ENCODE measurements around the gene VPS37D. TPM values are rescaled to one million over a fixed set of nuclear protein-coding genes. Genes with fewer than 3 reads are reported as not detected.

Gene VPS37D
- total and polyA plus RNA-seq, 10 of the 15 experiments (the other 5 are each of a cell fraction or from before 2014, with no cell fraction given) = 0.10 to 0.45 (median 0.16) TPM; not detected in 6

DNA sequence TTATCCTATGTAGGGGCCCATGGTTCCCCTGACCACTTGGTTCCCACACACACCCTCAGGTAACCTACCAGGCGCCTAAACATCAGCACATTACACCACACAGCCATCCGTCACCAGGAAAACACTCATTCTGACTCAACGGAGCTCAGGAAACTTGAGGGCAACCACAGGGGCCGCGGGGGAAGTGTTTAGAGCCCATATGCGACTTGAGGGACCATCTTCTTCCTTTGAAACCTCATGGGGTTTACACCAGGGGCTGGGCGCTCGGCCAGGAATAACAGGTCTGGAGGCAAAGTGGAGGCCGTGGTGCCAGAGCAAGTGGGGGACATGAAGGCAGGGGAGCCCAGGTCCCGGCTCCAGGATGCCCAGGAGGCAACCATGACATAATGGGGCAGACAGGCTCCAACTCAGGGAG is 50.4 kb downstream of the VPS37D start (continued):
- TF ChIP-seq ZBED1 (IDR thresholded peaks at IDR 0.05; ENCODE audit: borderline replicate concordance) (no peak; the same call in 1 of the 2 replicates), TARDBP (IDR thresholded peaks at IDR 0.05; ENCODE audit: borderline replicate concordance) (no peak), IRF4 (IDR thresholded peaks at IDR 0.05; ENCODE audit: low read depth, low read length) (no peak), KLF5 (IDR thresholded peaks at IDR 0.05; ENCODE audit: partially characterized antibody) (no peak), CBFB (IDR thresholded peaks at IDR 0.05; ENCODE audit: low read depth) (no peak), ETV6 (conservative IDR thresholded peaks at IDR 0.05 in 1 of 2, IDR thresholded peaks at IDR 0.05 in 1 of 2; ENCODE audit: borderline replicate concordance in 1 of 2, low read depth in 1 of 2) (0 out of 4 replicates have a peak, but pooled peaks of 1 of the 2 experiments have one; percentile 16), IKZF2 (IDR thresholded peaks at IDR 0.05) (peak; percentile 48 to 49), SUPT20H (IDR thresholded peaks at IDR 0.05; ENCODE audit: borderline replicate concordance, control insufficient read depth, low read depth, low read length) (no peak), MXI1 (IDR thresholded peaks at IDR 0.05; ENCODE audit: low read depth, low read length) (no peak), RELA (IDR thresholded peaks at IDR 0.05; ENCODE audit: borderline replicate concordance, partially characterized antibody) (no peak), RFX5 (IDR thresholded peaks at IDR 0.05; ENCODE audit: low read depth, low read length) (no peak), EP300 (IDR thresholded peaks at IDR 0.05; ENCODE audit: borderline replicate concordance in 1 of 2, control insufficient read depth in 1 of 2, low read depth in 2 of 2, low read length in 2 of 2) (no peak), CEBPB (IDR thresholded peaks at IDR 0.05; ENCODE audit: borderline replicate concordance in 1 of 2, low read depth in 2 of 2, low read length in 2 of 2) (no peak), MYC (IDR thresholded peaks at IDR 0.05; ENCODE audit: insufficient read depth, insufficient read length, insufficient replicate concordance, low read length, severe bottlenecking) (no peak)
- TF ChIP-seq, protein P1, sequence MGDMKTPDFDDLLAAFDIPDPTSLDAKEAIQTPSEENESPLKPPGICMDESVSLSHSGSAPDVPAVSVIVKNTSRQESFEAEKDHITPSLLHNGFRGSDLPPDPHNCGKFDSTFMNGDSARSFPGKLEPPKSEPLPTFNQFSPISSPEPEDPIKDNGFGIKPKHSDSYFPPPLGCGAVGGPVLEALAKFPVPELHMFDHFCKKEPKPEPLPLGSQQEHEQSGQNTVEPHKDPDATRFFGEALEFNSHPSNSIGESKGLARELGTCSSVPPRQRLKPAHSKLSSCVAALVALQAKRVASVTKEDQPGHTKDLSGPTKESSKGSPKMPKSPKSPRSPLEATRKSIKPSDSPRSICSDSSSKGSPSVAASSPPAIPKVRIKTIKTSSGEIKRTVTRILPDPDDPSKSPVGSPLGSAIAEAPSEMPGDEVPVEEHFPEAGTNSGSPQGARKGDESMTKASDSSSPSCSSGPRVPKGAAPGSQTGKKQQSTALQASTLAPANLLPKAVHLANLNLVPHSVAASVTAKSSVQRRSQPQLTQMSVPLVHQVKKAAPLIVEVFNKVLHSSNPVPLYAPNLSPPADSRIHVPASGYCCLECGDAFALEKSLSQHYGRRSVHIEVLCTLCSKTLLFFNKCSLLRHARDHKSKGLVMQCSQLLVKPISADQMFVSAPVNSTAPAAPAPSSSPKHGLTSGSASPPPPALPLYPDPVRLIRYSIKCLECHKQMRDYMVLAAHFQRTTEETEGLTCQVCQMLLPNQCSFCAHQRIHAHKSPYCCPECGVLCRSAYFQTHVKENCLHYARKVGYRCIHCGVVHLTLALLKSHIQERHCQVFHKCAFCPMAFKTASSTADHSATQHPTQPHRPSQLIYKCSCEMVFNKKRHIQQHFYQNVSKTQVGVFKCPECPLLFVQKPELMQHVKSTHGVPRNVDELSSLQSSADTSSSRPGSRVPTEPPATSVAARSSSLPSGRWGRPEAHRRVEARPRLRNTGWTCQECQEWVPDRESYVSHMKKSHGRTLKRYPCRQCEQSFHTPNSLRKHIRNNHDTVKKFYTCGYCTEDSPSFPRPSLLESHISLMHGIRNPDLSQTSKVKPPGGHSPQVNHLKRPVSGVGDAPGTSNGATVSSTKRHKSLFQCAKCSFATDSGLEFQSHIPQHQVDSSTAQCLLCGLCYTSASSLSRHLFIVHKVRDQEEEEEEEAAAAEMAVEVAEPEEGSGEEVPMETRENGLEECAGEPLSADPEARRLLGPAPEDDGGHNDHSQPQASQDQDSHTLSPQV (IDR thresholded peaks at IDR 0.05) = no peak
- TF ChIP-seq, protein P2, sequence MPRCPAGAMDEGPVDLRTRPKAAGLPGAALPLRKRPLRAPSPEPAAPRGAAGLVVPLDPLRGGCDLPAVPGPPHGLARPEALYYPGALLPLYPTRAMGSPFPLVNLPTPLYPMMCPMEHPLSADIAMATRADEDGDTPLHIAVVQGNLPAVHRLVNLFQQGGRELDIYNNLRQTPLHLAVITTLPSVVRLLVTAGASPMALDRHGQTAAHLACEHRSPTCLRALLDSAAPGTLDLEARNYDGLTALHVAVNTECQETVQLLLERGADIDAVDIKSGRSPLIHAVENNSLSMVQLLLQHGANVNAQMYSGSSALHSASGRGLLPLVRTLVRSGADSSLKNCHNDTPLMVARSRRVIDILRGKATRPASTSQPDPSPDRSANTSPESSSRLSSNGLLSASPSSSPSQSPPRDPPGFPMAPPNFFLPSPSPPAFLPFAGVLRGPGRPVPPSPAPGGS (IDR thresholded peaks at IDR 0.05; ENCODE audit: borderline replicate concordance, insufficient read depth, low read depth, low read length, poor library complexity, severe bottlenecking) = peak; percentile 48
- TF ChIP-seq, protein P3, sequence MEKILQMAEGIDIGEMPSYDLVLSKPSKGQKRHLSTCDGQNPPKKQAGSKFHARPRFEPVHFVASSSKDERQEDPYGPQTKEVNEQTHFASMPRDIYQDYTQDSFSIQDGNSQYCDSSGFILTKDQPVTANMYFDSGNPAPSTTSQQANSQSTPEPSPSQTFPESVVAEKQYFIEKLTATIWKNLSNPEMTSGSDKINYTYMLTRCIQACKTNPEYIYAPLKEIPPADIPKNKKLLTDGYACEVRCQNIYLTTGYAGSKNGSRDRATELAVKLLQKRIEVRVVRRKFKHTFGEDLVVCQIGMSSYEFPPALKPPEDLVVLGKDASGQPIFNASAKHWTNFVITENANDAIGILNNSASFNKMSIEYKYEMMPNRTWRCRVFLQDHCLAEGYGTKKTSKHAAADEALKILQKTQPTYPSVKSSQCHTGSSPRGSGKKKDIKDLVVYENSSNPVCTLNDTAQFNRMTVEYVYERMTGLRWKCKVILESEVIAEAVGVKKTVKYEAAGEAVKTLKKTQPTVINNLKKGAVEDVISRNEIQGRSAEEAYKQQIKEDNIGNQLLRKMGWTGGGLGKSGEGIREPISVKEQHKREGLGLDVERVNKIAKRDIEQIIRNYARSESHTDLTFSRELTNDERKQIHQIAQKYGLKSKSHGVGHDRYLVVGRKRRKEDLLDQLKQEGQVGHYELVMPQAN (conservative IDR thresholded peaks at IDR 0.05) = no peak
- TF ChIP-seq, protein P4, sequence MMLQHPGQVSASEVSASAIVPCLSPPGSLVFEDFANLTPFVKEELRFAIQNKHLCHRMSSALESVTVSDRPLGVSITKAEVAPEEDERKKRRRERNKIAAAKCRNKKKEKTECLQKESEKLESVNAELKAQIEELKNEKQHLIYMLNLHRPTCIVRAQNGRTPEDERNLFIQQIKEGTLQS (IDR thresholded peaks at IDR 0.05; ENCODE audit: borderline replicate concordance, extremely low read depth, low read depth, low read length) = no peak
- TF ChIP-seq, protein P5, sequence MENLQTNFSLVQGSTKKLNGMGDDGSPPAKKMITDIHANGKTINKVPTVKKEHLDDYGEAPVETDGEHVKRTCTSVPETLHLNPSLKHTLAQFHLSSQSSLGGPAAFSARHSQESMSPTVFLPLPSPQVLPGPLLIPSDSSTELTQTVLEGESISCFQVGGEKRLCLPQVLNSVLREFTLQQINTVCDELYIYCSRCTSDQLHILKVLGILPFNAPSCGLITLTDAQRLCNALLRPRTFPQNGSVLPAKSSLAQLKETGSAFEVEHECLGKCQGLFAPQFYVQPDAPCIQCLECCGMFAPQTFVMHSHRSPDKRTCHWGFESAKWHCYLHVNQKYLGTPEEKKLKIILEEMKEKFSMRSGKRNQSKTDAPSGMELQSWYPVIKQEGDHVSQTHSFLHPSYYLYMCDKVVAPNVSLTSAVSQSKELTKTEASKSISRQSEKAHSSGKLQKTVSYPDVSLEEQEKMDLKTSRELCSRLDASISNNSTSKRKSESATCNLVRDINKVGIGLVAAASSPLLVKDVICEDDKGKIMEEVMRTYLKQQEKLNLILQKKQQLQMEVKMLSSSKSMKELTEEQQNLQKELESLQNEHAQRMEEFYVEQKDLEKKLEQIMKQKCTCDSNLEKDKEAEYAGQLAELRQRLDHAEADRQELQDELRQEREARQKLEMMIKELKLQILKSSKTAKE (IDR thresholded peaks at IDR 0.05; ENCODE audit: low read depth, poor library complexity, severe bottlenecking) = no peak

Measured in GM12878 (cell line).